KG1 (cell line): ENCODE measurements around the gene PPT2.
A peak's percentile ranks its signal among the peaks of the same experiment; 100 is the strongest.
"Not testable (repeated sequence)": the region's sequence is repeated elsewhere in the genome, so short reads cannot be mapped to it uniquely, and the experiment has no call there.

ENCODE experiments used
- DNase-seq: peaks from one replicate; lab custom pipeline; 2025; lab: John Stamatoyannopoulos, UW

Gene PPT2

DNA sequence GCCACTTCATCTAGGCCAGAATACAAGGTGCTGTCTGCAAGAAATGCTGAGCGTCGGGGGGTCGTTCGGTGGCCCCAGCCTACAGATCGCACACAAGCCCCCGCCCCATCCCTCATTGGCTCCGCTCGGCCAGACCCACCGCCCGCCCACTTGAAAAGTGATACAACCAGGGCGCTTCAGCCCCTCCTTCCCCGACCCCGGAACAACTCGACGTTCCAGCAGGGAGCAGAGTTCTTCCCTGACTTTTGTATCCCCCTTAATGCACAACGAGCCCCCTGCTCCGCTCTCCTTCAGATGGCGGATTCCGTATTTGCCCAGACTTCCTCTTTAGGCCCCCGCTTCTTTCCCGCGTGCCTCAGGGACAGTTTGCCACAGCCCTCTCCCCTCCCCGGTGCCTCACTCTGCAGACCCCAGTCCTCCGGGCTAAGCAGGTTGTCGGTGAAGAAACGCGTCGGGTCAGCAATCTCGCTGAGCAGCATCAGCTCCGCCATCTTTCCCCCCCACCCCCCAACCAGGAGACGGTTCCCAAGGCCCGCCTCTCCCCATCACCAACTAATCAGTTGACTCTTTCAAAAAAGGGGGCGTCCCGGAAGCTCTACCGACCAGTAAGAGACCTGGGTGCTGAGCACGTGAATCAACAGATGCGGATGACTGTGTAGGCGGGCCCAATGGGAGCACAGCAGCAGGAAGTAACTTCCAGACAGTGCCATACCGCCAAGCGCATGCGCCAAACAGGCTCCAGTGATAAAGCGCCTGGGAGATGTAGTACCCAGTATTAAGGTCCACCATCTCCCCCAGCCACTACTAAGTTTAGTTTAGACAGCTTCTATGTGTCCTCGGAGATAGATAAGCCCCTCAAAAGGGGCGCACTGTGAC, 26.0 kb upstream of the PPT2 start, which contains the start of gene ATF6B:
TSS of gene ATF6B (minus strand) at position 530 of the 876 bp plus-strand sequence. CDS start at position 491, 39 bp downstream.
- peak; percentile 97 for DNase-seq

- DNase-seq = no peak
Measured at GRCh38 chr6:32128751-32129296, 25.1 kb upstream of the PPT2 start.

GRCh38 chr6:32129297-32130088, 24.4 kb upstream of the PPT2 start:
- DNase-seq = no peak

DNA sequence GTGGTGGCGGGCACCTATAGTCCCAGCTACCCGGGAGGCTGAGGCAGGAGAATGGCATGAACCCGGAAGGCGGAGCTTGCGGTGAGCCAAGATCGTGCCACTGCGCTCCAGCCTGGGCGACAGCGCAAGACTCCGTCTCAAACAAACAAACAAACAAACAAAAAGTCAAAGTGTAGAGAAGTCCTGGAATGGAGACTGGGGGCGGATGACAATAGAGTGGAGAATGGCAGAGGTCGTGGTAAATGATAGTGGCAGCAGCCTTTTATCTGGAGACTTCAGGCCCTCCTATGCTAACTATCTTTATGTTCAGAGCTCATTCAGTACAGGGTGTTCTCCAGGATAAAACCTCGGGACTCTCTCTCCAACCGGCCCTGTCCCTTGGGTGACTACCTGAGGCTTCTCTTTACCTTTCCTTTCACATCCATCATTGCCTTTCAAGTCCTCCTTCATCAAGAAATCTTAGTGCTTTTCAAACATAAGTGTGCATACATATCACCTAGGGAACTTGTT, 22.4 kb upstream of the PPT2 start:
- no peak for DNase-seq

DNA sequence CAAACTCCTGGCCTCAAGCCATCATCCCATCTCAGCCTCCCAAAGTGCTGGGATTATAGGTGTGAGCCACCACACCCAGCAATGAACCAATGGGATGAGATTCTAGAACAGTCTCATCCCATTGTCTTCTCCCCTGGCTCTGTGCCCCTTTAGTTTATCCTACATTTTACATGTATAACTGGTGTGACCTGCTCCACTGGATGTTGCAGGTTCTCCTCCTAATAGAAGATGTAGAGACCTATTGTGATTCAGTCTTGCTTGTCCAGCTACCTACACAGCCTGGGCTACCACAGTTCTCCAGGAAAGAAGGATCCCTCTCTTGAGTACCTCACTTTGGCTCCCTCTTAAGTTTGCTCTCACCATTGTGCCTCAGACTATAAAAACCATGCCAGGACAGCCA, 21.8 kb upstream of the PPT2 start:
- DNase-seq = no peak

- no peak for DNase-seq
Measured at GRCh38 chr6:32133786-32134185, 20.2 kb upstream of the PPT2 start.

- no peak for DNase-seq
Measured at GRCh38 chr6:32137454-32137853, 16.5 kb upstream of the PPT2 start.

GRCh38 chr6:32139590-32139989, 14.4 kb upstream of the PPT2 start:
- no peak for DNase-seq

GRCh38 chr6:32140420-32141046, 13.4 kb upstream of the PPT2 start:
- DNase-seq = no peak

DNA sequence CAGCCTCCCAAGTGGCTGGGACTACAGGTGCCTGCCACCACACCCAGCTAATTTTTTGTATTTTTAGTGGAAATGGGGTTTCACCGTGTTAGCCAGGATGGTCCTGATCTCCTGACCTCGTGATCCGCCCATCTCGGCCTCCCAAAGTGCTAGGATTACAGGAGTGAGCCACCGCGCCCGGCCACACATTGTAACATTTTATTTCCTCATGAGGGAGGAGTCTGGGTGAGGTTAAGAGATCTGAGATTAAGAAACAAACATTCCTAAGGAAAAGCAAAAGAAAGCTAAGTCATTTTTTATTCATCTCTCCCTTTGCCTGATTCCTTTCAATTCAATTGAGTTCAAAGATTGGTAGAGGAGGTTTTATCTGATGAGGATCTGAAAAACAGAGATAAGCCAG, 9.7 kb upstream of the PPT2 start:
- not testable (repeated sequence) for DNase-seq

DNA sequence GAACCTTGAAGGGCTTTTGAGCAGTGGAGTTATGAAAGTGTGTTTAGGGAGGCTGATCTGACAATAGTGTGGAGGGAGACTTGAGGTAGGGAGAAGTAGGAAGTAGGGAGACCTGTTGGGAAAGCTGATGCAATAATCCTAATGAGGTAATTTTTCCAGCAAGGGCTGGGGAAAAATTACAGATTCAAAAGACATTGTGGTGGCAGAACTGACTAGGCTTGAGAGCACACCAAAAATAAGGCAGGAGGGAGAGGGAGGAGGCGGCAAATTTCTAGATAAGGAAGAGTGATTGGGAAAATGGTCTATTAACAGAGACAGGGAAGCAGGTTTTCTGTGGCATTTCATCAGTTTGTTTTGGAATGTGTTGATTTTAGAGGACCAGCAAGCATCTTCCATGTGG, 7.7 kb upstream of the PPT2 start:
- no peak for DNase-seq

DNA sequence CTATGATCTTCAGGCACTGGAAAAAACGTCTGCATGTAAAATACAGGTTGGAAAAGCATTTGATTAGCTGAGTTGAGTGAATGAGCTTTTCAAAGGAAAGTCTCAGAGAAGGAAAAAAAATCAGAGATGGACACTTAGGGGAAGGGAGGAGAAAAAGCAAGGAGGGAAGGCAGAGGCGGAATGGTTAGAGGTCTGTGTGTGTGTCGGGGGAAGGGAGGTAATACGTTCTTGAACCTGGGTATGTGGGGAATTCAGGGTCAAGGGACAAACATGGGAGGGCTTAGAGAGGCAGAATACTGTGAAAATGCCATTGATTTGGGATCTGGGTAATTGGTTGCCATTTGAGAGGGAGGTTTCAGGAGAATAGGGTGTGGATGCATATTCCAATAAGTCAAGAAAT, 7.3 kb upstream of the PPT2 start:
- DNase-seq = no peak

DNA sequence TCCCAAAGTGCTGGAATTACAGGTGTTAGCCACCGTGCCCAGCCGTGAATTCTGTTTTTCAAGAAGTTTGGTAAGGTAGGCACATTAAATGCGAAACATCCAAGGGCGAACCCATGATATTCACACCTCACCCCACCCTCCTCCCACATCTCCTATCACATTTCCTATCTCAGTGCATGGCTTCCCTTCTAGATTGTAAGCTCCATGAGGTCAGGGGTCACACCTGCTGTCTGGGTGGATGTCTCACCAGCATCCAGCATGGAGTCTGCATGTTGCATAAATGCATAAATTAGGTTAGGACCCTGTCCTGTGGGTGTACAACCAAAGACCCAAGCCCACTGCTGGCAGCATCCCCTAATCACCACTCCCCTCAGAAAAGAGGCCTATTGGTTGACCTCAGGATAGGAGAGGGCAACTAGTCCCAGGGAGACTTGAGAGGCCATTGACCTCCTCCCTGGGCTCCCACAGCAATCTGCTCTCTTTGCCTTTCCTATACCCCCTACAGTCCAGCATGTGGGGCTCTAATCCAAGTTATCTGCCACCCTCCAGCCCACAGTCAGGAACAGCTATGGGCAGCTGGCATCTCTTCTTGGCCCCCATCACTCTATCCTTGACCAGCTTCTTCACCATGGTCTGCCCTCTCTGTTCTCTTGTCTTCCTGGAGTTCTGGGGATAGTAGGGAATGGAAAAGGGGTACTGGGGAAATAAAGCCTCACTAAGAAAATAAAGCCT, 6.4 kb upstream of the PPT2 start:
- no peak for DNase-seq

GRCh38 chr6:32148289-32149091, 5.5 kb upstream of the PPT2 start:
- no peak for DNase-seq

DNA sequence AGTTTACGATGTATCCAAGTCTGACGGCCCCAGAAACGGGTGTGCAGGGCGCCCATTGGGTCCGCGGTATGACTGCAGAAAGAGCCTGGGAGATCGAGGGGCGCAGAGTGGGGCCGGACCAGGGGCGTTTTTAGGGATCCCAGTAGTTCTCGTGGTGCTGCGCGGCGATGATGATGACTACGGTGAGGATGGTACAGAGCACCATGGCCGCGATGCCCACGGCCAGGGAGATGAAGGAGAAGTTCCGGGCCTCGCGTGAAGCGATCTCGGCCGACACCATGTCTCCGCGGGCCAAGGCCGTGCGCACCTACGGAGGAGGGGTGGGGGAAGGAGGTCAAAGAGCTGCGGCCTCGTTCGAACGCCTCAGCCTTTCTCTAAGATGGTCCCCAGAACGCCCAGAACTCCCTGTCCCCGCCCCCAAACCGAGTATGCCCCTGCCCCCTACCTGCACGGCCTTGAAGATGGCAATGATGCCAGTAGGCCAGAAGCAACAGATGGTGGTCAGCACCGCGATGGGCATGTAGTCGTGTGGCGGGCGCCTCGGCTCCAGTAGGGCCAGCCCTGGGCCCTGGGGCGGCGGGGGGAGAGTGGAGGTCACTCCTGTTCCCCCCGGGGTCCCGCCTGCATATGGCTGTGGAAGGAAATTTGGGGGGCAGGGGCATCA, 4.7 kb upstream of the PPT2 start:
- no peak for DNase-seq

DNA sequence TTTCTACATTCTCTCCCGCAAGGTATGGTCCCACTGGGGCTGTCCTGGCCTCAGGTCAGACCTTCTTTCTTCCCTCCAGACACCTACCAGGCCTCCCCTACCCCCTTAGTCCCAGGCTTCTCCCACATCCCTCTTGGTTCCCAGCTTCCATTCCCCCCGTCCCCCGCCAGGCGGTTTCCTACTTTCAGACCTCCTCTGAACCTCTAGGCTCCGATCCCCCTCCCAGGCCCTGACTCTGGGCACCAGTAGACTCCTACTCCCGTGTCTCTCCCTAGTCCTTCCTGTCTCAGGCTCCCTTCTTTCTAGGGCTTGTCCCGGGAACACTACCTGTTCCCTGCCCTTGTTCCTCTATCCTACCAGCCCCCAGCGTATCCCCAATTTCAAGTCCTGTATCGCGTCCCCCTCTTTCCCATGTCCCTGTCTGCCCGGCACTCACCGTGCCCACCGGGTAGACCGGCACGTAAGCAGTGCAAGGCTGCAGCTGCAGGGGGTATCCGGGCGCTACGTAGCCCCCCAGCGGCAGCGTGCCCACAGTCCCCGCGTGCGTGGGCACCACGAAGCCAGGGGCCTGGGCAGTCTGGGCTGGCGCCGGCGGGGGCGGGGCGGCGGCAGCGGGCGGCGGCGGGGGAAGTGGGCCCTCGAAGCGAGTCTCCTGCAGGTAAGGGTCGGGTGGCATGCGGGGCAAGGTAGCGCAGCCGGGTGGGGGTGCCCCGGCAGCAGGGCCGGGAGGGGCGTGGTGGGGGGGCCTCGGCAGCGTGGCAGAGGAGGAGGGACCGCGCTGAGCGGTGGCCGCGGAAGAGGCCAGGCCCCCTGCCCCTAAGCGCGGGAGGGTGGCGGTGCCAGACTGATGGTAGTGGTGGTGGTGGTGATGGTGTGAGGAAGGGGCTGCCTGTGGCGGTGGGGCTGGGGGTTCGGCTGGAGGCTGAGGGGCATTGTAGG, 3.7 kb upstream of the PPT2 start:
- DNase-seq = no peak

DNA sequence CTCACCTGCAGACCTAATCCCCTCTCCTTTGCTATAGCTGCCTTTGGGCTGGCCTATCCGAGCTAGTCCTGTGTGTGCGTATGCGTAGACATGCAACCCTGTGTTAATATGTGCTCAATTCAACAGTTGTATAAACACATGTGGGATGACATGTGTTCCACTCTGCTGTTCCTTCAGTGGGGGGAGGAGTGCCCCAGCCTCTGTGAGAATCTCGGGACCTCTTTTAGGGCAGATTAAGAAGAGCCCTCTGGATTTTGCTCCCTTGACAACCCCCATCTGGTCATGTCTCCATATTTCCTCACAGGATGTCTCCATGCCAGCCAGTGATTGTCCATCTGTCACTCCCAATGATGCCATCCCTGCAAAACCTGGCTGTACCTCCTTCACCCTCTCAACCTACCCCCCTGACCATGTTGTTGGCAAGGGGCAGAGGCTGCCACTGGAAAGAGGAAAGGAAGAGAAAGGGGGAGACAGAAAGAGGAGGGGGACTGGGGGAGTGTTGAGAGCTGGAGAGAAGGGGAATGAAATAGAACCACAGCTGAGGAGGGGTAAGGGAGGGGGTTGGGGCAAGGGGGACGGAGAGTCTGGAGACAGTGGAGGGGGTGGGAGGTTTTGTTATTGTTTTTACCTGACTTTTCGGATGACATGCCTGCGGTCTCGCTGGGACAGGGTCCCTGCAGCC, 2.6 kb upstream of the PPT2 start:
- no peak for DNase-seq
